Measurements from ENCODE around the gene CEP85L. TPM values are rescaled to one million over a fixed set of nuclear protein-coding genes. Genes with fewer than 3 reads are reported as not detected.

Gene CEP85L
- total and polyA plus RNA-seq, 10 of the 15 experiments (the other 5 are each of a cell fraction or from before 2014, with no cell fraction given): 1.8 to 10.9 (median 7.1) TPM

DNA sequence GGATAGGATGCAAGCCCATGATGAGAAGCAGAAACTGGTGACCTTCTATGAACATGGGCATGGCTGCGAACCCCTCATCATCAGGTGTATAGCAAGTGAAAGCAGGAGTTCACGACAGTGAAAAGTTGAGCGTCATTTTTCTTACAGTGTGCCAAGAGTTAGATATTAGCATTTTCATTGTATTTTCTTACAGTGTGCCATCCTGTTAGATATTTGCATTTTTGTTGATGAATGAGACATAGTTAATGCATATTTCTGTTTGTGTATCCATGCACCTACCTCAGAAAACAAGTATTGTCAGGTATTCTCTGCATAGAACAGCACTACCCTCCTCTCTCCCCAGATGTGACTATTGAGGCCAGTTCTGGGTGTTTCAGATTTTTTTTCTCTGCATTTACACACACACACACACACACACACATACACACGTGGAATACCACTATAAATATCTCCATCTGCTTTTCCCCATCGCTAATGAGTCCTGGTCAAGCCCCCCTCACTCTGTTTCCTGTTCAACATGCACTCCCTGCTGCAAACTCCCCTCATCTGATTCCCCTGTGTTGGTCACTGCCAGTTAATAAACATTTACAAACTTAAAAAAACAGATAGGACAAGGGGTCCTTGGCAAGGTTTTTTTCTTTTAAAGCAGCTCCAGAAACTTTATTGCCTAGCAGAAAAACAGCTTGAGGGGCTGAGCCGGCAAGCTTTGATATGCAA lies 61.6 kb downstream of the CEP85L start:
- in situ Hi-C loops (cut with MboI) (no loop called here), intact Hi-C loops (cut with micrococcal nuclease; ENCODE audit: unreplicated experiment) (no loop called here)
- Histone ChIP-seq H3K36me3 (ENCODE audit: control insufficient read depth in 2 of 2, insufficient read depth in 2 of 2, low read length in 1 of 2) (no peaks in the 10 kb centered on the region), H4K20me1 (ENCODE audit: control insufficient read depth, insufficient read depth) (no peaks in the 10 kb centered on the region), H2AFZ (ENCODE audit: control insufficient read depth, low read depth, low read length) (no peak overlapping the region), H3K4me3 (no peak overlapping the region), H3K4me1 (ENCODE audit: control insufficient read depth, insufficient read depth, low read length) (no peaks in the 10 kb centered on the region), H3K9me3 (replicated peaks; ENCODE audit: control insufficient read depth, insufficient read depth, low read length) (no peaks in the 10 kb centered on the region; the same call in 2 of the 3 replicates), H3K27me3 (replicated peaks in 1 of 2; ENCODE audit: control insufficient read depth in 2 of 2, insufficient read depth in 2 of 2, low read length in 1 of 2) (no peaks in the 10 kb centered on the region), H3K4me2 (ENCODE audit: control insufficient read depth, insufficient read depth) (no peak overlapping the region), H3K9ac (ENCODE audit: control insufficient read depth, insufficient read depth, low read length) (no peak overlapping the region), H3K27ac (ENCODE audit: control insufficient read depth, insufficient read depth) (no peak overlapping the region), H3K79me2 (ENCODE audit: control insufficient read depth, insufficient read depth, low read length) (no peaks in the 10 kb centered on the region)
- SMC1A ChIA-PET (ENCODE audit: uncharacterized antibody, unreplicated experiment): no interaction called here
- RAD21 ChIA-PET (ENCODE audit: unreplicated experiment): no interaction called here
- 80% methylated on average over 6 of the region's 6 CpGs for WGBS (ENCODE audit: insufficient coverage, insufficient replicate concordance, low lambda C conversion rate, missing lambda C conversion rate)
- no peak for ATAC-seq
- no peak for FAIRE-seq
- no peak for DNase-seq (ENCODE audit: low read depth, low spot score)
- BruUV-seq (replicated peaks): no TSS peak
- CTCF ChIA-PET: interaction anchor here (0.6 kb wide), 1 partner anchor 305 kb away, joined by 3 read pairs; no protein-coding TSS in a partner anchor
- TF ChIP-seq FOS (IDR thresholded peaks at IDR 0.05; ENCODE audit: borderline replicate concordance, extremely low read depth, insufficient read length): no peak
- TF ChIP-seq, protein P1, sequence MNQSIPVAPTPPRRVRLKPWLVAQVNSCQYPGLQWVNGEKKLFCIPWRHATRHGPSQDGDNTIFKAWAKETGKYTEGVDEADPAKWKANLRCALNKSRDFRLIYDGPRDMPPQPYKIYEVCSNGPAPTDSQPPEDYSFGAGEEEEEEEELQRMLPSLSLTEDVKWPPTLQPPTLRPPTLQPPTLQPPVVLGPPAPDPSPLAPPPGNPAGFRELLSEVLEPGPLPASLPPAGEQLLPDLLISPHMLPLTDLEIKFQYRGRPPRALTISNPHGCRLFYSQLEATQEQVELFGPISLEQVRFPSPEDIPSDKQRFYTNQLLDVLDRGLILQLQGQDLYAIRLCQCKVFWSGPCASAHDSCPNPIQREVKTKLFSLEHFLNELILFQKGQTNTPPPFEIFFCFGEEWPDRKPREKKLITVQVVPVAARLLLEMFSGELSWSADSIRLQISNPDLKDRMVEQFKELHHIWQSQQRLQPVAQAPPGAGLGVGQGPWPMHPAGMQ (IDR thresholded peaks at IDR 0.05; ENCODE audit: borderline replicate concordance): no peak
- TF ChIP-seq, protein P2, sequence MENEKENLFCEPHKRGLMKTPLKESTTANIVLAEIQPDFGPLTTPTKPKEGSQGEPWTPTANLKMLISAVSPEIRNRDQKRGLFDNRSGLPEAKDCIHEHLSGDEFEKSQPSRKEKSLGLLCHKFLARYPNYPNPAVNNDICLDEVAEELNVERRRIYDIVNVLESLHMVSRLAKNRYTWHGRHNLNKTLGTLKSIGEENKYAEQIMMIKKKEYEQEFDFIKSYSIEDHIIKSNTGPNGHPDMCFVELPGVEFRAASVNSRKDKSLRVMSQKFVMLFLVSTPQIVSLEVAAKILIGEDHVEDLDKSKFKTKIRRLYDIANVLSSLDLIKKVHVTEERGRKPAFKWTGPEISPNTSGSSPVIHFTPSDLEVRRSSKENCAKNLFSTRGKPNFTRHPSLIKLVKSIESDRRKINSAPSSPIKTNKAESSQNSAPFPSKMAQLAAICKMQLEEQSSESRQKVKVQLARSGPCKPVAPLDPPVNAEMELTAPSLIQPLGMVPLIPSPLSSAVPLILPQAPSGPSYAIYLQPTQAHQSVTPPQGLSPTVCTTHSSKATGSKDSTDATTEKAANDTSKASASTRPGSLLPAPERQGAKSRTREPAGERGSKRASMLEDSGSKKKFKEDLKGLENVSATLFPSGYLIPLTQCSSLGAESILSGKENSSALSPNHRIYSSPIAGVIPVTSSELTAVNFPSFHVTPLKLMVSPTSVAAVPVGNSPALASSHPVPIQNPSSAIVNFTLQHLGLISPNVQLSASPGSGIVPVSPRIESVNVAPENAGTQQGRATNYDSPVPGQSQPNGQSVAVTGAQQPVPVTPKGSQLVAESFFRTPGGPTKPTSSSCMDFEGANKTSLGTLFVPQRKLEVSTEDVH (IDR thresholded peaks at IDR 0.05; ENCODE audit: low read depth, partially characterized antibody): no peak
- POLR2A ChIA-PET: no interaction called here

Measured in GM12878 (cell line).